H1 (cell line): ENCODE measurements around the gene MRPL42. TPM values are rescaled to one million over a fixed set of nuclear protein-coding genes. Genes with fewer than 3 reads are reported as not detected.

Experiments
- ASH2L ChIP-seq: fragments of 200-600, 300-600 bp; sonication (generic); IDR thresholded peaks from one replicate; pipeline ENCODE4 v1.7.1; 2017; ENCODE audit warnings: low read length
- HDAC6 ChIP-seq: IDR thresholded peaks from one replicate; pipeline ENCODE4 v1.7.1; 2012; ENCODE audit warnings: low read depth, mild to moderate bottlenecking, inconsistent platforms, low read length, moderate library complexity
- JUN ChIP-seq: IDR thresholded peaks from 2 replicates; pipeline ENCODE4 v1.6.1; 2011; ENCODE audit warnings: low read depth, mild to moderate bottlenecking, improper control_type of control experiment, low read length
- RNF2 ChIP-seq: fragments of 200-900, 300-1000 bp; sonication (generic); IDR thresholded peaks from 2 replicates; pipeline ENCODE4 v1.7.1; 2016; ENCODE audit warnings: borderline replicate concordance, low read depth, mild to moderate bottlenecking, antibody characterized with exemption, low read length; ENCODE audit not compliant: poor library complexity, severe bottlenecking; ENCODE audit errors: missing control alignments
- SP1 ChIP-seq: IDR thresholded peaks from 2 replicates; pipeline ENCODE4 v1.6.1; 2011; ENCODE audit warnings: low read depth, low read length
- TBP ChIP-seq: IDR thresholded peaks from 2 replicates; pipeline ENCODE4 v1.6.1; 2011; ENCODE audit warnings: low read depth, low read length, improper control_type of control experiment
- polyA plus RNA-seq, 7 experiments: library from polyadenylated mRNA; depleted of rRNA in 3 of 7; stranded (reverse) in 5 of 7; unstranded in 2 of 7; fragments of >200 nt in 5 of 7; fragments of 200-250 nt in 2 of 7; gene quantifications; 1 replicate in 5 of 7; 2 replicates in 1 of 7; 4 replicates in 1 of 7; pipeline versions ENCODE4 v1.2.1 to v1.2.3, GENCODE V29; 2011 to 2013; ENCODE audit warnings: missing spikeins in 2 of 7, mixed read lengths in 2 of 7
- total RNA-seq: library from RNA; stranded (reverse); fragmentation: NEBNext Ultra II Directional; extraction: Animal tissue kit (Norgen Biotek cat#: 25700); gene quantifications from 2 replicates; pipeline ENCODE4 v1.2.1, GENCODE V29; 2021

MRPL42 gene
- total and polyA plus RNA-seq, 2 of the 8 experiments (the other 6 are each of a cell fraction or from before 2014, with no cell fraction given), result 110 to 176 TPM

DNA sequence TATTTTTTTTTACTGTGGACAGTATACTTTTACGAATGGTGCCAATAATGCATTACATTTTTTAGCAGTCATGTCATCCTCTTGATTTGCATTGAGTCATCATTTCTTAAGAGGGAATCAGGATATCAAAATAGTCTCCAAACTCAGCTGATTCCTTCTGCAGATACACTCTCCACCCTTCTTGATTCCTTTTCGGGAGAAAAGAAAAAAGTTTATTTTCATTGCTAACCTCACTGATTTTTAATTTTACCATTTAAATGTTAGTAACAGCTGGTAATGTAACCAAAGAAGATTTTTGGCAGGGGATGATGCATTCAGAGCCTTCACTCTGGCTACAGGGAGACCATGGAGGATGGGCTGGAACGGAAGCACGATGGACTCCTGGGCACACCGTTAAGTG, 47.5 kb downstream of the MRPL42 start (continued):
- TF ChIP-seq HDAC6, result no peak
- no peak for TF ChIP-seq SP1
- TF ChIP-seq ASH2L, result no peak
- TF ChIP-seq RNF2, result no peak
- TF ChIP-seq JUN, result no peak
- no peak for TF ChIP-seq TBP
